GM23248 (cell line): ENCODE measurements around the gene DEPP1.

ENCODE experiments used
- EZH2 ChIP-seq: fragments of 200-600 bp; sonication (generic); IDR thresholded peaks from 2 replicates; pipeline ENCODE4 v1.6.1; 2018; ENCODE audit warnings: antibody characterized with exemption, mild to moderate bottlenecking; ENCODE audit not compliant: insufficient read depth, poor library complexity, severe bottlenecking
- EZH2phosphoT487 ChIP-seq: fragments of 200-600 bp; sonication (generic); IDR thresholded peaks from 2 replicates; pipeline ENCODE4 v1.6.1; 2018; ENCODE audit warnings: antibody characterized with exemption, moderate library complexity, mild to moderate bottlenecking, low read depth; ENCODE audit not compliant: insufficient read depth

DNA sequence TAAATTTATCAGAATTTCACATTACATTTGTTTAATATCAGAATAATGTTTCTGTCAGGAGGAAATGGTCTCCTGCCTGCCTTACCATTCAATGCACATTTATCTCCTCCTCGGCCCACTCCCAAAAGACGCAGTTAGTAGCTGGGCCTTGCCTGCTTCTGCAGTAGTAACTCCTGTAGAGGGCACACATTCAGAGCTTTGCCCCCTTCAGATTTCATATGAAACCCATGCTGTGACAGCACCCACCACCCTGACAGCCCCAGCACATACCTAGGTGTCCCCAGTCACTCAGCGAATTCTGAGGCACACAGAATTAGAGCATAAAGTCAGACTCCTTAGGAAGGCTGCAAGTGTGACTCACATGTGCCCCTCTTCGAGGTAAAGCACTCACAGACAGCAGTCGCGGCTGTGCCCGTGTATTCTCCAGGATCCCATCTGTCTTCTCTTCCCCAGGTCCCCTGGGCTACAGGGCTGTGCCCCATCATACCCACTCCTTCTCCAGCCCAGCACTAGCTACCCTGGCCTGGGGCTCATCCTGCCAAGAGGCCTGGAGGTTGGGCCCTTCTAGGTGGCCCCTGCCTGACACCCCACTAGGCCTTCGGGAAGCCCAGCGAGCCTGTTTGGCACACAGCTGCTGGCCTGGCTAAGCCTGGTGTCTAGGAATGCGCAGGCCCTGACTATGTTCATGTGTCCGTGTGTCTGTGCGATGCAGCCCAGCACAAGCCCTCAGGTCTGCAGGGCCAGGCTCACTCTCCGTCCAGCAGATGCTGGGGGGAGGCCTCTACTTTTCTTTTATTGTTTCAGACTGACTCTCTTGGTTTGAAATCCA is 4.7 kb upstream of the DEPP1 start:
- TF ChIP-seq EZH2 (no peak), EZH2phosphoT487 (no peak)
